GM18909 (cell line): Measurements from ENCODE around the gene PILRA.
A peak's percentile ranks its signal among the peaks of the same experiment; 100 is the strongest.
"Not testable (repeated sequence)": the region's sequence is repeated elsewhere in the genome, so short reads cannot be mapped to it uniquely, and the experiment has no call there.

ENCODE experiments used
- ATAC-seq: cut with Tn5 transposase; IDR thresholded peaks from one replicate; pipeline ENCODE4 v1.9.1; 2021; ENCODE audit warnings: mild to moderate bottlenecking; ENCODE audit not compliant: unreplicated experiment, poor library complexity

PILRA gene

GRCh38 chr7:100376066-100376465, 2.8 kb downstream of the PILRA start:
- no peak for ATAC-seq

- no peak for ATAC-seq
These were observed 4.9 kb downstream of the PILRA start for GRCh38 chr7:100378114-100378755.

GRCh38 chr7:100380196-100380595, 6.9 kb downstream of the PILRA start:
- no peak for ATAC-seq

DNA sequence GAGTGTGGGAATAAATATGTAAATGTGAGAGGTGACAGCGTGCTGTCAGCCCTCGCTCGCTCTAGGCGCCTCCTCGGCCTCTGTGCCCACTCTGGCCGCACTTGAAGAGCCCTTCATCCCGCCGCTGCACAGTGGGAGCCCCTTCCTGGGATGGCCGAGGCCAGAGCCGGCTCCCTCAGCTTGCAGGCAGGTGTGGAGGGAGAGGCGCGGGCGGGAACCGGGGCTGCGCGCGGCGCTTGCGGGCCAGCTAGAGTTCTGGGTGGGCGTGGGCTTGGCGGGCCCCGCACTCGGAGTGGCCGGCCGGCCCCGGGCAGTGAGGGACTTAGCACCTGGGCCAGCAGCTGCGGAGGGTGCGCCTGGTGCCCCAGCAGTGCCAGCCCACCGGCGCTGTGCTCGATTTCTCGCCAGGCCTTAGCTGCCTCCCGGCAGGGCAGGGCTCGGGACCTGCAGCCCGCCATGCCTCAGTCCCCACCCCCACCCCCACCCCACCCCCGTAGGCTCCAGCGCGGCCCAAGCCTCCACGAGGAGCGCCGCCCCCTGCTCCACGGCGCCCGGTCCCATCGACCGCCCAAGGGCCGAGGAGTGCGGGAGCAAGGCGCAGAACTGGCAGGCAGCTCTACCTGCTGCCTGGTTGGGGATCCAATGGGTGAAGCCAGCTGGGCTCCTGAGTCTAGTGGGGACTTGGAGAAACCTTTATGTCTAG, 8.4 kb downstream of the PILRA start:
- ATAC-seq: not testable (repeated sequence)

DNA sequence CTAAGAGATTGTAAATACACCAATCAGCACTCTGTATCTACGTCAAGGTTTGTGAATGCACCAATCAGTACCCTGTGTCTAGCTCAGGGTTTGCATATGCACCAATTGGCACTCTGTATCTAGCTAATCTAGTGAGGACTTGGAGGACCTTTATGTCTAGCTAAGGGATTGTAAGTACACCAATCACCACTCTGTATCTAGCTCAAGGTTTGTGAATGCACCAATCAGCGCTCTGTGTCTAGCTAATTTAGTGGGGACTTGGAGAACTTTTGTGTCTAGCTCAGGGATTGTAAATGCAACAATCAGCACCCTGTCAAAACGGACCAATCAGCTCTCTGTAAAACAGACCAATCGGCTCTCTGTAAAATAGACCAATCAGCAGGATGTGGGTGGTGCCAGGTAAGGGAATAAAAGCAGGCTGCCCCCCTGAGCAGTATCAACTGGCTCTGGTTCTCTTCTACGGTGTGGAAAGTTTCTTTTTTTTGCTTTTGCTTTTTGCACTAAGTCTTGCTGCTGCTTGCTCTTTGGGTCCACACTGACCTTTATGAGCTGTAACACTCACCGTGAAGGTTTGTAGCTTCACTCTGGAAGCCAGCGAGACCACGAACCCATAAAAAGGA, 9.1 kb downstream of the PILRA start:
- not testable (repeated sequence) for ATAC-seq

DNA sequence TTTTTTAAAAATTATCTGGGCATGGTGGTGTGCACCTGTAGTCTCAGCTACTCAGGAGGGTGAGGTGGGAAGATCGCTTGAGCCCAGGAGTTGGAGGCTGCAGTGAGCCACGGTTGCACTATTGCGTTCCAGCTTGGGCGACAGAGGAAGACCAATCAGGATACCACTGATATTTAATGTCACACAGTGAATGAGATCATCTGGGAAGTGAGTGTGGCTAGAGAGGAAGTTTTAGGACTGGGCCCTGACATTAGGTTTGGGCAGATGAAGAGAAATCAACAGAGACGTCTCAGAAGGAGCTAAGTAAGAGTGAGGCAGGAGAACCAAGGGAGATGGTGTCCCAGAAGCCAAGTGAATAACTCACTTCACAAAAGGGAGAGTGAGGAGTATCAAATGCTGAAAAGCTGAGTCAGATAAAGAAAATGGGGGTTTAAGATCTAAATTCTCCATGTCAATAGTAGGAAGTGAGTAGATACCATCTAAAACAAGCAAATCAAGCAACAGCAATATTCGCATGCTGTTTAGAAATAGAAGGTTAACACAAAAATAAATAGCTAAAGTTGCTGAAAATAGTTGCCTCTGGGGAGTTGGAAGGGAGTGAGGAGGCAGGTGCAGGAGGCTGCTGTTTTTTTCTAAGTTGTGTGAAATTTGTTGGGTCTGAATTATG, 11.5 kb downstream of the PILRA start:
- no peak for ATAC-seq

GRCh38 chr7:100386940-100387339, 13.7 kb downstream of the PILRA start:
- no peak for ATAC-seq

GRCh38 chr7:100387695-100388094, 14.4 kb downstream of the PILRA start:
- ATAC-seq: no peak

- ATAC-seq: no peak
These were observed 16.3 kb downstream of the PILRA start for GRCh38 chr7:100389437-100390088.

GRCh38 chr7:100390286-100391009, 17.2 kb downstream of the PILRA start:
- no peak for ATAC-seq

- no peak for ATAC-seq
These were observed 20.1 kb downstream of the PILRA start for GRCh38 chr7:100393233-100393905.

GRCh38 chr7:100394077-100394476, 20.8 kb downstream of the PILRA start:
- no peak for ATAC-seq

- peak; percentile 86 for ATAC-seq
These were observed 23.2 kb downstream of the PILRA start for GRCh38 chr7:100396421-100396982.

GRCh38 chr7:100397315-100398081, 24.2 kb downstream of the PILRA start:
- no peak for ATAC-seq

GRCh38 chr7:100398239-100398638, 25.0 kb downstream of the PILRA start:
- ATAC-seq: no peak

GRCh38 chr7:100400041-100400440, 26.8 kb downstream of the PILRA start:
- no peak for ATAC-seq

DNA sequence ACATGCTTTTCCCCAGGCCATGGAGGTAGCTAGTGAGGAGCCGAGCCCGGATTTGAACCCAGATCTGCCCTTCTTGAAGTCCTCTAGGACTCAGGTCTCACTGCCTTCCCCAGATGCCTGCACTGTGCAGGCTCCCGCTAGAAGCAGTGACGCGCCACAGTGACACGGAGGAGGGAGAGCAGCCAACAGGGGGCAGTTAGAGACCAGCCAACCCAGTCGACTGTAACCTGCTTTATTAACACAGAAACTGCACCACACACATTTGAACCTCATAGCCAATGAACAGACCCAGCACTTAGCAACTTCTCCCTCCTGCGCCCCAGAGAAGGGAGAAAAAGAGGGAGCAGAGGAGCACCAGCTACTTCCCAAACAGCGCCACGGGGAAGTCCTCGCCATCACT, 27.4 kb downstream of the PILRA start:
- ATAC-seq: no peak

DNA sequence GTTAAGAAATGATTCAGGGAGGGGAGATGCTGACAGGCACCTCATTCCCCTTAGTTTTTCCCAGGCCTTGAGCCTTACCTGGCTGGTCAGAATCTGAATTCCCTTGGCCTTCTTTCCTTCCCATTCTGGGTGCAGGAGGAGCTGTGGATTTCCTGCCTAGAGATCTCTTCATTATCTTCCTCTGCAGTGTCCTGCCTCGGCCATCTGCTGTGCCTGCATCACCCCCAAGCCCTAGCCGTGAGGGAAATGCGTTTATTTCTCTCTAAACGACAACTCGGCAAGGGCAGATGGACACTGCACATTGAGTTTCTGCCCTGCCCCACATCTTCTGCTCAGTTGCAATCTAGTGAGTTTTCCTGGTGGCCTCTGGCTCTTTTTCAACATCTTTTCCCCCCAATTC, 28.5 kb downstream of the PILRA start:
- ATAC-seq: no peak
